Smooth muscle cell (in vitro differentiated cells): ENCODE results near the gene NT5C1A. TPM values are rescaled to one million over a fixed set of nuclear protein-coding genes. Genes with fewer than 3 reads are reported as not detected.

ENCODE experiments used
- DNase-seq: peaks from one replicate; lab custom pipeline; 2025; ENCODE audit not compliant: unreplicated experiment; lab: John Stamatoyannopoulos, UW
- H2AFZ ChIP-seq: fragments of 200-600 bp; sonication (generic); 2 replicates; pipeline ENCODE4 v1.6.0; 2016; ENCODE audit warnings: antibody characterized with exemption, low read depth, mild to moderate bottlenecking
- H3F3A ChIP-seq: fragments of 200-600 bp; sonication (generic); 2 replicates; pipeline ENCODE4 v1.6.0; 2017; ENCODE audit warnings: antibody characterized with exemption, low read depth
- H3K27ac ChIP-seq: fragments of 200-600 bp; sonication (generic); 2 replicates; pipeline ENCODE4 v1.5.1; 2016; ENCODE audit warnings: low read depth, mild to moderate bottlenecking
- H3K27me3 ChIP-seq: fragments of 200-600 bp; sonication (generic); 2 replicates; pipeline ENCODE4 v1.6.1; 2016; ENCODE audit warnings: low read depth, mild to moderate bottlenecking
- H3K36me3 ChIP-seq: fragments of 200-600 bp; sonication (generic); 2 replicates; pipeline ENCODE4 v1.5.1; 2016; ENCODE audit warnings: low read depth
- H3K4me1 ChIP-seq: fragments of 200-600 bp; sonication (generic); 2 replicates; pipeline ENCODE4 v1.5.1; 2016; ENCODE audit warnings: low read depth
- H3K4me2 ChIP-seq: fragments of 200-600 bp; sonication (generic); 2 replicates; pipeline ENCODE4 v1.6.0; 2016; ENCODE audit warnings: mild to moderate bottlenecking
- H3K4me3 ChIP-seq: fragments of 200-600 bp; sonication (generic); 2 replicates; pipeline ENCODE4 v1.5.1; 2016; ENCODE audit warnings: mild to moderate bottlenecking
- H3K79me2 ChIP-seq: fragments of 200-600 bp; sonication (generic); 2 replicates; pipeline ENCODE4 v1.6.0; 2016; ENCODE audit warnings: low read depth, mild to moderate bottlenecking
- H3K9ac ChIP-seq: fragments of 200-600 bp; sonication (generic); 2 replicates; pipeline ENCODE4 v1.6.0; 2016; ENCODE audit warnings: low read depth
- H3K9me3 ChIP-seq: fragments of 200-600 bp; sonication (generic); replicated peaks from 2 replicates; pipeline ENCODE4 v1.5.1; 2016; ENCODE audit warnings: low read depth
- H4K20me1 ChIP-seq: fragments of 200-600 bp; sonication (generic); 2 replicates; pipeline ENCODE4 v1.6.0; 2016; ENCODE audit warnings: low read depth
- CTCF ChIP-seq: fragments of 200-600 bp; sonication (generic); IDR thresholded peaks from 2 replicates; pipeline ENCODE4 v1.5.1; 2017; ENCODE audit warnings: borderline replicate concordance, mild to moderate bottlenecking, antibody characterized with exemption; ENCODE audit not compliant: insufficient read depth, poor library complexity, severe bottlenecking
- WGBS: methylation state at CpG from one replicate; pipeline ENCODE4 v1.1.7; 2016; ENCODE audit warnings: low lambda C conversion rate; 5-methylcytosine and 5-hydroxymethylcytosine counted together
- polyA plus RNA-seq: library from polyadenylated mRNA; unstranded; fragments of >200 nt; fragmentation: Nextera tagmentation; extraction: Ambion mirVana; gene quantifications from 2 replicates; pipeline ENCODE4 v1.2.1, GENCODE V29; 2016
- total RNA-seq: library from RNA; depleted of rRNA; stranded (reverse); fragments of >200 nt; gene quantifications from 2 replicates; pipeline ENCODE4 v1.2.3, GENCODE V29; 2014

The NT5C1A gene
- total and polyA plus RNA-seq, 2 experiments from 2014 or later: not detected

- H3K27ac ChIP-seq: no peak overlapping the region
- H3K4me1 ChIP-seq: peaks cover 6% of the 10 kb centered on the region
- no peaks in the 10 kb centered on the region for H3F3A ChIP-seq
- no peaks in the 10 kb centered on the region for H3K9me3 ChIP-seq
- peaks cover 4% of the 10 kb centered on the region for H3K27me3 ChIP-seq
- peaks cover 15% of the 10 kb centered on the region for H3K79me2 ChIP-seq
- H3K9ac ChIP-seq: no peak overlapping the region
- no peak overlapping the region for H2AFZ ChIP-seq
- peak; percentile 29 for DNase-seq
- peak overlapping the region; percentile 84 for H3K4me2 ChIP-seq
- no peaks in the 10 kb centered on the region for H3K36me3 ChIP-seq
- peak overlapping the region; percentile 38 for H3K4me3 ChIP-seq
- 9% methylated on average over 31 of the region's 61 CpGs for WGBS
- TF ChIP-seq CTCF: no peak
- H4K20me1 ChIP-seq: no peaks in the 10 kb centered on the region
These were observed 39.1 kb downstream of the NT5C1A start for GRCh38 chr1:39632682-39633417.

DNA sequence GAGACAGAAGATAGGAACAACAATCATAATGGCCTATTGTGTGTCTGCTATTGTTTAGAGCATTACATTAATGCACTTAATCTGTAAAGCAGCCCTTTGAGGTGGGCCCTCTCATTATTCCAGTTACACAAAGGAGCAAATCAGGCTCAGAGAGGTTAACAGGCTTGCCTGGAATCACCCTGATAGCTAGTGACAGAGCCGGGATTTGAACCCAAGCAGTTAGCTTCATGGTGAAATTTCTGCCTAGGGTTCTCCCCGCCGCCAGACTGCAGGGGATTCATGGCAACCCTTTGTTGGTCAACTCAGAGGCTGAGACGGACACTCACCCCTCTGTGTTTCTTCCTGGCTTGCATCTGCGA is 39.6 kb downstream of the NT5C1A start:
- Histone ChIP-seq H3K4me3 (peak overlapping the region; percentile 38), H4K20me1 (no peaks in the 10 kb centered on the region), H2AFZ (no peak overlapping the region), H3K4me1 (peaks cover 6% of the 10 kb centered on the region), H3K9me3 (no peaks in the 10 kb centered on the region), H3K36me3 (no peaks in the 10 kb centered on the region), H3K4me2 (peak overlapping the region; percentile 84), H3K27me3 (peaks cover 4% of the 10 kb centered on the region), H3K79me2 (peaks cover 15% of the 10 kb centered on the region), H3K27ac (no peak overlapping the region), H3F3A (no peaks in the 10 kb centered on the region), H3K9ac (no peak overlapping the region)
- no peak for TF ChIP-seq CTCF
- DNase-seq: no peak
- 69% methylated on average over 5 of the region's 5 CpGs for WGBS

DNA sequence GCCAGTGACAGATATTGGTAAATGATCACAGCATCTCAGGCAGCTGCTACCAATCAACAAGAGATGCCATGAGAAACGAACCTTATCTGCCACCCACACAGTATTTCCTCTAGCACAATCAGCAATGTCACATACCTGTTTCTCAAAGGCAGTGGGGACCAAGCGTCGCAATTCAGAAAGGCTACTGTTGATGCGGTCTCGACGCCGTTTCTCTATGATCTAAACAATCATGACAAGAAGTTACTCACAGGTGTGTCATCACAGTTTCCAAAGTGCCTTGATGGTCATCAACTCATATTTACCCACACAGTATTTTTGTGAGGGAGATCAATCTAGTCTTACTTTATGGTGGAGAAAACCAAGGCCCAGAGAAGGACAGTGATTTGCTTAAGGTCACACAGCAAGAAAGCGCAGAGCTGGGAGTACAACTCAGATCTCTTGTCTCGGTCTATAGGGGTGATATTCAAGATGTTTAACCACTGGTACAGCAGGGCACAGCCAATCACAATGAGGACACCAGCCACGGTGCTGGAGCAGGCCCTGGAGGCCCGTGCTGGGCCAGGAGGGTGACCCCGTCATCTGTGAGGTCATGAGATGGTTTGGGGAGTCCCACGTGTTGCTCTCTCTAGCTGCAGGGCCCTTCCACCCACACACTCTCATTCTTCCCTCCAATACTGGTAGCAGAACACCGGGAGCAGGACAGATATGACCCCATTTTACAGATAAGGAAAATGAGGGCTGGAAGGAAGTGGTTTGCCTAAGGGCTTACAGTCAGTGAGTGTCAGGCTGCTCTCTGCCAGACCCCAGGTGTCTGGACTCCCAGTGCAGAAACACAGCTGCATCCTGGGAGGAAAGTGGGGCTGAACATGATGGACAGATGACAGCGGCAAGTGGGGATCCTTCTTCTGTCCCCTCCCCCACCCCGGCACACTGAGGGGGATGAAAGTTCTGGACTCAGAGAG is 40.3 kb downstream of the NT5C1A start:
- Histone ChIP-seq H3K4me3 (no peak overlapping the region), H3K36me3 (no peaks in the 10 kb centered on the region), H3K79me2 (peaks cover 13% of the 10 kb centered on the region), H3K9me3 (no peaks in the 10 kb centered on the region), H3K4me1 (peaks cover 6% of the 10 kb centered on the region), H3K27ac (no peak overlapping the region), H4K20me1 (no peaks in the 10 kb centered on the region), H3K27me3 (peaks cover 4% of the 10 kb centered on the region), H3K9ac (no peak overlapping the region), H2AFZ (no peak overlapping the region), H3F3A (no peaks in the 10 kb centered on the region), H3K4me2 (peak overlapping the region; percentile 84)
- no peak for DNase-seq
- 80% methylated on average over 16 of the region's 16 CpGs for WGBS
- no peak for TF ChIP-seq CTCF
